Ascending aorta (tissue), 2 donors: ENCODE measurements around the gene SPON2. TPM values are rescaled to one million over a fixed set of nuclear protein-coding genes. Genes with fewer than 3 reads are reported as not detected.

ENCODE experiments used
- DNase-seq, 2 donors: peaks; one replicate each; pipeline ENCODE4 v3.0.0-alpha.2; 2019; ENCODE audit warnings: low spot score in 2 of 2
- H3K27ac ChIP-seq, 2 donors: fragments of 200-600 bp; sonication (generic); one replicate each; pipeline ENCODE4 v1.5.1; 2016 to 2017; ENCODE audit warnings: mild to moderate bottlenecking in 1 of 2
- H3K27me3 ChIP-seq: fragments of 200-600 bp; sonication (generic); one replicate; pipeline ENCODE4 v1.5.1; 2017
- H3K36me3 ChIP-seq, 2 donors: fragments of 200-600 bp; sonication (generic); one replicate each; pipeline ENCODE4 v1.5.1; 2016
- H3K4me1 ChIP-seq, 2 donors: fragments of 200-600 bp; sonication (generic); one replicate each; pipeline ENCODE4 v1.5.1; 2016 to 2017; ENCODE audit warnings: mild to moderate bottlenecking in 1 of 2
- H3K4me3 ChIP-seq, 2 donors: fragments of 200-600 bp; sonication (generic); one replicate each; pipeline ENCODE4 v1.5.1; 2016 to 2017; ENCODE audit warnings: mild to moderate bottlenecking in 1 of 2
- H3K9me3 ChIP-seq, 2 donors: fragments of 200-600 bp; sonication (generic); one replicate each; pipeline ENCODE4 v1.5.1; 2016
- intact Hi-C: fragments of 100-400 bp; cut with DNase I; formaldehyde crosslinking; loops from one replicate; pipeline ENCODE4 v1.15.1; 2023
- total RNA-seq: library from RNA; depleted of rRNA; stranded (reverse); fragments of >200 nt; gene quantifications from one replicate; pipeline ENCODE4 v1.1.0, GENCODE V29; 2016
- TF ChIP-seq, protein P1 (sequence below), 3 experiments: fragments of 200-600 bp in 2 of 3; fragments of 450-650 bp in 1 of 3; sonication (generic) in 2 of 3; IDR thresholded peaks; one replicate each; pipeline ENCODE4 v1.5.1; 2016 to 2019; ENCODE audit warnings: antibody characterized with exemption in 3 of 3, mild to moderate bottlenecking in 1 of 3, moderate library complexity in 1 of 3

SPON2 gene
- total RNA-seq, 1 donor from 2014 or later, result 14.0 TPM

DNA sequence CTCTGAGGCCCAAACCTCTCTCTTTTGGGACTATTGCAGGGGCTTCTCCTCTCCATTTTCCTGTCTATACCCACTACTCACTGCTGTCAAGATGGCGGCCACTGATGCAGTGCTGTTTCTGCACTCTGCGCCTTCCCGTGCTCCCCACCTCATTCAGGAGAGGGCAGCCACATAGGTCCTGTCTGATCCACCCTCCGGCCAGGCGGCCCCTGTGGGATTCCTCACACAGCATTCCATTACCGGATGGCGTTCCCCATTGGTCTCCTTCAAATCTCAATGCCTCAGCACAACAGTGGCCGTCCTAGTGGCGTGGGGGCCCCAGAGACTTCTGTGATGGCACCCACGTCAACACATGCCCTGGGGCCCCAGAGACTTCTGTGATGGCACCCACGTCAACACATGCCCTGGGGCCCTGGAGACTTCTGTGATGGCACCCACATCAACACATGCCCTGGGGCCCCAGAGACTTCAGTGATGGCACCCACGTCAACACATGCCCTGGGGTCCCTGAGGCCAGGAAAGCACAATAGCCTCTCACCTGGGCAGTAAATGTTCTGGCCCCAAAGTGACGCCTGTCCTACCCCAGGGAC lies 7.3 kb downstream of the SPON2 start:
- TF ChIP-seq, protein P1, sequence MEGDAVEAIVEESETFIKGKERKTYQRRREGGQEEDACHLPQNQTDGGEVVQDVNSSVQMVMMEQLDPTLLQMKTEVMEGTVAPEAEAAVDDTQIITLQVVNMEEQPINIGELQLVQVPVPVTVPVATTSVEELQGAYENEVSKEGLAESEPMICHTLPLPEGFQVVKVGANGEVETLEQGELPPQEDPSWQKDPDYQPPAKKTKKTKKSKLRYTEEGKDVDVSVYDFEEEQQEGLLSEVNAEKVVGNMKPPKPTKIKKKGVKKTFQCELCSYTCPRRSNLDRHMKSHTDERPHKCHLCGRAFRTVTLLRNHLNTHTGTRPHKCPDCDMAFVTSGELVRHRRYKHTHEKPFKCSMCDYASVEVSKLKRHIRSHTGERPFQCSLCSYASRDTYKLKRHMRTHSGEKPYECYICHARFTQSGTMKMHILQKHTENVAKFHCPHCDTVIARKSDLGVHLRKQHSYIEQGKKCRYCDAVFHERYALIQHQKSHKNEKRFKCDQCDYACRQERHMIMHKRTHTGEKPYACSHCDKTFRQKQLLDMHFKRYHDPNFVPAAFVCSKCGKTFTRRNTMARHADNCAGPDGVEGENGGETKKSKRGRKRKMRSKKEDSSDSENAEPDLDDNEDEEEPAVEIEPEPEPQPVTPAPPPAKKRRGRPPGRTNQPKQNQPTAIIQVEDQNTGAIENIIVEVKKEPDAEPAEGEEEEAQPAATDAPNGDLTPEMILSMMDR (IDR thresholded peaks at IDR 0.05), result no peak
- no peak for DNase-seq
- H3K36me3 ChIP-seq, result no peaks in the 10 kb centered on the region
- intact Hi-C loops, result loop anchor here (5.0 kb wide), 1 partner anchor 187 kb away; no protein-coding TSS in a partner anchor
- no peak overlapping the region for H3K4me3 ChIP-seq
- H3K27ac ChIP-seq, result no peak overlapping the region
- H3K9me3 ChIP-seq, result no peaks in the 10 kb centered on the region
- H3K27me3 ChIP-seq, result no peaks in the 10 kb centered on the region
- peaks cover 0 to 10% of the 10 kb centered on the region in 2 donors for H3K4me1 ChIP-seq

- Histone ChIP-seq H3K4me3 (no peak overlapping the region), H3K27ac (no peak overlapping the region), H3K9me3 (no peaks in the 10 kb centered on the region), H3K4me1 (peaks cover 0 to 10% of the 10 kb centered on the region in 2 donors), H3K27me3 (no peaks in the 10 kb centered on the region), H3K36me3 (no peaks in the 10 kb centered on the region)
- TF ChIP-seq, protein P1 (IDR thresholded peaks at IDR 0.05), result no peak
- no peak for DNase-seq
- intact Hi-C loops, result no loop called here
Measured at GRCh38 chr4:1164444-1164843, 7.9 kb downstream of the SPON2 start.

GRCh38 chr4:1164040-1164439 lies 8.3 kb downstream of the SPON2 start:
- no peak for DNase-seq
- no peaks in the 10 kb centered on the region for H3K36me3 ChIP-seq
- H3K4me1 ChIP-seq, result peaks cover 0 to 10% of the 10 kb centered on the region in 2 donors
- H3K27ac ChIP-seq, result no peak overlapping the region
- H3K4me3 ChIP-seq, result no peak overlapping the region
- TF ChIP-seq, protein P1 (IDR thresholded peaks at IDR 0.05), result no peak
- no peaks in the 10 kb centered on the region for H3K9me3 ChIP-seq
- H3K27me3 ChIP-seq, result no peaks in the 10 kb centered on the region
- intact Hi-C loops, result no loop called here

DNA sequence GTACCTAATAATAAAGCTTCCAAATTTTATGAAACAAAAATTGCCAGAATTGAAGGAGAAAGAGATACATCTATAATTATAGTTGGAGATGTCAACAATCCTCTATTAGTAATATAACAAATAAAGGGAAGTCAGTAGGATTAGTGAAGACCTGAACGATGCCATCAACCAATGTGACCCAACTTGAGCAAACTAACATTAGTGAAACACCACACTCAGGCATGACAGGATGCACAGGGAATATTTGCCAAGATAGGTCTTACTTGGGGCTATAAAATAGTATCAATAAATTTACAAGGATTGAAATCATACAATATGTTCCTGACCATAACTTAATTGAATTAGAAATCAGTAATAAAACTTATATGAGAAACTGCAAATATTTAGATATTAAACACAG lies 12.0 kb downstream of the SPON2 start:
- intact Hi-C loops, result no loop called here
- Histone ChIP-seq H3K27ac (no peak overlapping the region), H3K9me3 (peaks cover 0 to 10% of the 10 kb centered on the region in 2 donors), H3K4me3 (no peak overlapping the region), H3K4me1 (peaks cover 0 to 2% of the 10 kb centered on the region in 2 donors), H3K36me3 (no peaks in the 10 kb centered on the region), H3K27me3 (no peaks in the 10 kb centered on the region)
- TF ChIP-seq, protein P1 (IDR thresholded peaks at IDR 0.05), result no peak
- no peak for DNase-seq

DNA sequence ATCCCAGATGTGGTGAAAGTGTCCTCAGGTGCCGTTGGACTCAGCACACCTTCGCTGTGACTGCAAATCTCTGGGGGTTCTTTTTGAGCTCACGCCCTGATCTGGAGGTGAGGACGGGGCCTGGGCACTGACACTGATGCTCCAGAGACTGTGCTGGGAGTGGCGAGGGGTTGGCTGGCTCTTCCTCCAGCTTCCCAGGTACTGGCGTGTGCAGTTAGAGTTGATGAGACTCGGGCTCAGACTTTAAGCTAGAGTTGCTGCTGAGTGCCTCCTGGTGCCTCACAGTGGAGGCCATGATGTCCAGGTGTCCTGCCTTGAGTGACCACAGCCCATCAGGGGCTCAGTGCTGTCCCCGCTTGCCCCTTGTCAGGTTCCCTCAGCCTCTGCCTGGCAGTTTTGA lies 16.3 kb downstream of the SPON2 start:
- peaks cover 9 to 12% of the 10 kb centered on the region in 2 donors for H3K4me1 ChIP-seq
- TF ChIP-seq, protein P1 (IDR thresholded peaks at IDR 0.05), result no peak
- no peaks in the 10 kb centered on the region for H3K36me3 ChIP-seq
- peaks cover 0 to 10% of the 10 kb centered on the region in 2 donors for H3K9me3 ChIP-seq
- H3K4me3 ChIP-seq, result no peak overlapping the region
- no peaks in the 10 kb centered on the region for H3K27me3 ChIP-seq
- H3K27ac ChIP-seq, result peak overlapping the region; percentile 69 to 79
- no peak for DNase-seq
- intact Hi-C loops, result loop anchor here (10.0 kb wide), 1 partner anchor 221 kb away; the partner anchor contains the start of genes GAK and TMEM175
